Measurements from ENCODE around the gene WDR38. TPM values are rescaled to one million over a fixed set of nuclear protein-coding genes. Genes with fewer than 3 reads are reported as not detected.

WDR38 gene
- total and polyA plus RNA-seq, 2 of the 4 experiments (the other 2 are of a cell fraction), result not detected

GRCh38 chr9:124881138-124881743 is 28.0 kb downstream of the WDR38 start:
- WGBS, 2 experiments (ENCODE audit: extremely low coverage in 2 of 2, insufficient read length in 1 of 2), result 91% methylated on average over 6 of the region's 16 CpGs; no CpG with 5 or more reads in 1 of the 2 experiments
- CTCF ChIA-PET, result no interaction called here
- BruUV-seq (replicated peaks), result no TSS peak
- peaks cover 15% of the 10 kb centered on the region for H4K20me1 ChIP-seq (ENCODE audit: insufficient read depth, low read length)
- H3K36me3 ChIP-seq (ENCODE audit: control insufficient read depth, insufficient read depth, low read length), result peaks cover 58% of the 10 kb centered on the region
- H3K27ac ChIP-seq (ENCODE audit: insufficient read depth, low read length), result no peak overlapping the region
- H2BK5ac ChIP-seq (ENCODE audit: low read depth, low read length, poor library complexity, severe bottlenecking), result no peak overlapping the region
- H2AK9ac ChIP-seq (replicated peaks; ENCODE audit: low read depth, low read length, poor library complexity), result no peak overlapping the region
- in situ Hi-C loops (cut with MboI; ENCODE audit: low sequenced_read_pairs), result no loop called here
- H3K79me1 ChIP-seq (ENCODE audit: low read depth in 1 of 2, low read length in 2 of 2), result peaks cover 9 to 10% of the 10 kb centered on the region in 2 experiments
- peaks cover 2% of the 10 kb centered on the region; the same call in 1 of the 2 replicates for H3K4me1 ChIP-seq (ENCODE audit: control insufficient read depth, insufficient read depth, low read length)
- H3K56ac ChIP-seq (ENCODE audit: extremely low read depth, insufficient read depth, low read length), result no peak overlapping the region
- no peak overlapping the region for H3K4me3 ChIP-seq (ENCODE audit: insufficient read depth, low read depth, low read length)
- ATAC-seq (ENCODE audit: low read depth), result no peak
- no peak overlapping the region for H2BK120ac ChIP-seq (ENCODE audit: low read depth, low read length)
- peaks cover 3% of the 10 kb centered on the region; the same call in 1 of the 2 replicates for H3K9me1 ChIP-seq (ENCODE audit: insufficient read depth, low read length)
- TF ChIP-seq MAFK (IDR thresholded peaks at IDR 0.05; ENCODE audit: low read depth, low read length), result no peak
- TF ChIP-seq CHD1 (IDR thresholded peaks at IDR 0.05; ENCODE audit: low read depth, low read length), result no peak
- TF ChIP-seq RAD21 (IDR thresholded peaks at IDR 0.05; ENCODE audit: low read length), result no peak
- TF ChIP-seq SMC3 (IDR thresholded peaks at IDR 0.05; ENCODE audit: low read depth, low read length), result no peak
- TF ChIP-seq RCOR1 (IDR thresholded peaks at IDR 0.05; ENCODE audit: insufficient replicate concordance, low read length), result no peak
- TF ChIP-seq ELK1 (IDR thresholded peaks at IDR 0.05; ENCODE audit: borderline replicate concordance, low read depth, low read length), result no peak
- no peak for TF ChIP-seq NFE2L2 (IDR thresholded peaks at IDR 0.05; ENCODE audit: low read depth, low read length)
- no peak overlapping the region for H2AFZ ChIP-seq (replicated peaks; ENCODE audit: low read length, poor library complexity)
- intact Hi-C loops (cut with micrococcal nuclease), result no loop called here
- H4K91ac ChIP-seq (ENCODE audit: insufficient read depth, low read depth, low read length), result no peak overlapping the region
- H2BK15ac ChIP-seq (ENCODE audit: low read depth, low read length), result no peak overlapping the region
- no peak overlapping the region for H3K4me2 ChIP-seq (ENCODE audit: low read depth, low read length)
- dilution Hi-C loops (cut with HindIII; ENCODE audit: low sequenced_read_pairs, unreplicated experiment), result no loop called here
- H2AK5ac ChIP-seq (ENCODE audit: low read depth, low read length), result no peak overlapping the region
- no peak overlapping the region for H3K14ac ChIP-seq (replicated peaks; ENCODE audit: low read depth, low read length)
- H3K4ac ChIP-seq (ENCODE audit: low read depth, low read length), result no peak overlapping the region
- H4K8ac ChIP-seq (ENCODE audit: low read depth in 2 of 2, low read length in 2 of 2), result no peak overlapping the region
- H3K9ac ChIP-seq (ENCODE audit: low read depth, low read length), result no peak overlapping the region
- no peak overlapping the region for H4K5ac ChIP-seq (ENCODE audit: low read depth, low read length)
- no peaks in the 10 kb centered on the region for H3K9me3 ChIP-seq (ENCODE audit: control insufficient read depth, insufficient read depth, low read length)
- no peaks in the 10 kb centered on the region for H3K27me3 ChIP-seq (ENCODE audit: control insufficient read depth, insufficient read depth, low read length)
- POLR2A ChIA-PET (ENCODE audit: unreplicated experiment), result no interaction called here
- H3K18ac ChIP-seq (ENCODE audit: low read depth, low read length), result no peak overlapping the region
- DNase-seq, result no peak
- H3K23ac ChIP-seq (ENCODE audit: low read depth, low read length), result no peak overlapping the region
- H2BK20ac ChIP-seq (ENCODE audit: low read depth, low read length), result no peak overlapping the region

All from IMR-90 (cell line).